GM23248 (cell line): ENCODE measurements around the gene STAP2.

Source experiments
- EZH2 ChIP-seq: fragments of 200-600 bp; sonication (generic); IDR thresholded peaks from 2 replicates; pipeline ENCODE4 v1.6.1; 2018; ENCODE audit warnings: antibody characterized with exemption, mild to moderate bottlenecking; ENCODE audit not compliant: insufficient read depth, poor library complexity, severe bottlenecking
- EZH2phosphoT487 ChIP-seq: fragments of 200-600 bp; sonication (generic); IDR thresholded peaks from 2 replicates; pipeline ENCODE4 v1.6.1; 2018; ENCODE audit warnings: antibody characterized with exemption, moderate library complexity, mild to moderate bottlenecking, low read depth; ENCODE audit not compliant: insufficient read depth

GRCh38 chr19:4295972-4296771, 42.5 kb downstream of the STAP2 start:
- TF ChIP-seq EZH2: no peak
- TF ChIP-seq EZH2phosphoT487: no peak
